ENCODE measurements around the gene ADAMTS12. TPM values are rescaled to one million over a fixed set of nuclear protein-coding genes. Genes with fewer than 3 reads are reported as not detected.

Gene ADAMTS12
- polyA plus RNA-seq, 3 donors: not detected

GRCh38 chr5:33479311-33479710, 412.5 kb downstream of the ADAMTS12 start:
- Mint-ChIP-seq H3K9me3 (peaks cover 10 to 20% (median 16%) of the 10 kb centered on the region in 7 donors), H3K4me1 (peaks cover 5% of the 10 kb centered on the region), H3K36me3 (peaks cover 28 to 38% of the 10 kb centered on the region in 2 donors), H3K27me3 (ENCODE audit: low read depth in 3 of 3) (peaks cover 0 to 2% (median 0%) of the 10 kb centered on the region in 3 donors), H3K27ac (peak overlapping the region in 2 of 7 donors; percentile 25 to 66), H3K4me3 (no peak overlapping the region)
- no peak for DNase-seq
- H3K9me3 ChIP-seq (replicated peaks in 1 of 2; ENCODE audit: control insufficient read depth in 1 of 2, insufficient read depth in 1 of 2, low read length in 2 of 2): peaks cover 10 to 14% of the 10 kb centered on the region in 2 donors
- no peak overlapping the region for H3K4me3 ChIP-seq (replicated peaks in 1 of 3; ENCODE audit: low read depth in 2 of 3, low read length in 3 of 3)
- WGBS (ENCODE audit: insufficient coverage): 100% methylated on average over 2 of the region's 3 CpGs
- H3K4me1 ChIP-seq (ENCODE audit: control insufficient read depth in 1 of 2, insufficient read depth in 2 of 2, low read length in 2 of 2): no peaks in the 10 kb centered on the region
- peaks cover 3 to 18% of the 10 kb centered on the region in 2 donors for H3K36me3 ChIP-seq (replicated peaks in 1 of 2; ENCODE audit: control insufficient read depth in 1 of 2, insufficient read depth in 2 of 2, low read length in 2 of 2)
- intact Hi-C loops (cut with micrococcal nuclease): no loop called here
- no peaks in the 10 kb centered on the region for H3K79me2 ChIP-seq (ENCODE audit: insufficient read depth, low read length)
- H4K20me1 ChIP-seq (ENCODE audit: insufficient read depth, low read length): no peaks in the 10 kb centered on the region
- H3K9ac ChIP-seq (ENCODE audit: insufficient read depth, low read length, poor library complexity, severe bottlenecking): no peak overlapping the region
- H2AFZ ChIP-seq (ENCODE audit: insufficient read depth, low read depth, low read length, poor library complexity, severe bottlenecking): no peak overlapping the region
- no peak for TF ChIP-seq CTCF (IDR thresholded peaks at IDR 0.05)
- no peaks in the 10 kb centered on the region for H3K27me3 ChIP-seq (ENCODE audit: control insufficient read depth in 2 of 2, insufficient read depth in 2 of 2, low read length in 2 of 2)
- H3K27ac ChIP-seq (ENCODE audit: low read depth in 1 of 2, low read length in 2 of 2): no peak overlapping the region
- no peak overlapping the region for H3K4me2 ChIP-seq (replicated peaks; ENCODE audit: extremely low read depth, low read length, poor library complexity, severe bottlenecking)

- WGBS (ENCODE audit: insufficient coverage): no CpG with 5 or more reads among the region's 2 CpGs
- no peak for TF ChIP-seq CTCF (IDR thresholded peaks at IDR 0.05)
- Histone ChIP-seq H4K20me1 (ENCODE audit: insufficient read depth, low read length) (no peaks in the 10 kb centered on the region), H3K4me1 (ENCODE audit: control insufficient read depth in 1 of 2, insufficient read depth in 2 of 2, low read length in 2 of 2) (no peaks in the 10 kb centered on the region), H3K9me3 (replicated peaks in 1 of 2; ENCODE audit: control insufficient read depth in 1 of 2, insufficient read depth in 1 of 2, low read length in 2 of 2) (peaks cover 13 to 20% of the 10 kb centered on the region in 2 donors), H2AFZ (ENCODE audit: insufficient read depth, low read depth, low read length, poor library complexity, severe bottlenecking) (no peak overlapping the region), H3K9ac (ENCODE audit: insufficient read depth, low read length, poor library complexity, severe bottlenecking) (no peak overlapping the region), H3K4me2 (replicated peaks; ENCODE audit: extremely low read depth, low read length, poor library complexity, severe bottlenecking) (no peak overlapping the region), H3K27me3 (ENCODE audit: control insufficient read depth in 2 of 2, insufficient read depth in 2 of 2, low read length in 2 of 2) (no peaks in the 10 kb centered on the region), H3K79me2 (ENCODE audit: insufficient read depth, low read length) (no peaks in the 10 kb centered on the region), H3K4me3 (replicated peaks in 1 of 3; ENCODE audit: low read depth in 2 of 3, low read length in 3 of 3) (no peak overlapping the region), H3K36me3 (replicated peaks in 1 of 2; ENCODE audit: control insufficient read depth in 1 of 2, insufficient read depth in 2 of 2, low read length in 2 of 2) (peaks cover 5 to 31% of the 10 kb centered on the region in 2 donors), H3K27ac (ENCODE audit: low read depth in 1 of 2, low read length in 2 of 2) (no peak overlapping the region)
- peaks cover 0 to 2% (median 0%) of the 10 kb centered on the region in 3 donors for H3K27me3 Mint-ChIP-seq (ENCODE audit: low read depth in 3 of 3)
- no peak overlapping the region for H3K4me3 Mint-ChIP-seq
- DNase-seq: no peak
- peaks cover 14 to 25% (median 23%) of the 10 kb centered on the region in 7 donors for H3K9me3 Mint-ChIP-seq
- H3K36me3 Mint-ChIP-seq: peaks cover 40 to 50% of the 10 kb centered on the region in 2 donors
- H3K27ac Mint-ChIP-seq: no peak overlapping the region
- peaks cover 5% of the 10 kb centered on the region for H3K4me1 Mint-ChIP-seq
- intact Hi-C loops (cut with micrococcal nuclease): no loop called here
Measured at GRCh38 chr5:33477816-33478215, 414.0 kb downstream of the ADAMTS12 start.

Measured in CD14-positive monocyte (primary cell).